HepG2 (cell line): ENCODE results near the gene LSM14B. TPM values are rescaled to one million over a fixed set of nuclear protein-coding genes. Genes with fewer than 3 reads are reported as not detected.

Experiments
- CAMTA2 ChIP-seq: sonication (generic); formaldehyde crosslinking; IDR thresholded peaks from 2 replicates; pipeline ENCODE4 v1.4.0; 2020; ENCODE audit warnings: mild to moderate bottlenecking, missing genetic modification reagents, borderline replicate concordance
- FUBP1 ChIP-seq: sonication (generic); formaldehyde crosslinking; IDR thresholded peaks from 2 replicates; pipeline ENCODE4 v1.5.1; 2020; ENCODE audit warnings: missing genetic modification reagents, mild to moderate bottlenecking, borderline replicate concordance
- HNF1B ChIP-seq: sonication (generic); formaldehyde crosslinking; IDR thresholded peaks from 2 replicates; pipeline ENCODE4 v1.5.1; 2020; ENCODE audit warnings: mild to moderate bottlenecking, moderate library complexity, missing genetic modification reagents
- MAFK ChIP-seq, 2 experiments: IDR thresholded peaks in 1 of 2; conservative IDR thresholded peaks in 1 of 2; 2 replicates each; pipeline ENCODE4 v1.6.1; 2011; ENCODE audit warnings: improper control_type of control experiment in 2 of 2, low read length in 2 of 2
- NFE2 ChIP-seq: sonication (generic); formaldehyde crosslinking; IDR thresholded peaks from 2 replicates; pipeline ENCODE4 v1.4.0; 2020; ENCODE audit warnings: missing genetic modification reagents
- PHF20 ChIP-seq: sonication (generic); formaldehyde crosslinking; IDR thresholded peaks from 2 replicates; pipeline ENCODE4 v1.5.0; 2020; ENCODE audit warnings: mild to moderate bottlenecking, missing genetic modification reagents
- SNAPC4 ChIP-seq: sonication (generic); formaldehyde crosslinking; IDR thresholded peaks from 2 replicates; pipeline ENCODE4 v1.4.0; 2020; ENCODE audit warnings: mild to moderate bottlenecking, missing genetic modification reagents
- ZNF318 ChIP-seq: sonication (generic); formaldehyde crosslinking; IDR thresholded peaks from 2 replicates; pipeline ENCODE4 v1.4.0; 2020; ENCODE audit warnings: mild to moderate bottlenecking, missing genetic modification reagents
- ZNF629 ChIP-seq: sonication (generic); formaldehyde crosslinking; conservative IDR thresholded peaks from 2 replicates; pipeline ENCODE4 v1.5.0; 2020; ENCODE audit warnings: missing genetic modification reagents
- polyA plus RNA-seq, 8 experiments: library from polyadenylated mRNA; depleted of rRNA in 3 of 8; stranded (reverse) in 7 of 8; unstranded in 1 of 8; fragments of >200 nt; fragmentation: Illumina TruSeq in 4 of 8; extraction: Trizol in 4 of 8; gene quantifications; 2 replicates each; pipeline versions ENCODE4 v1.2.1 to v1.2.3, GENCODE V29; 2011 to 2016; ENCODE audit warnings: low read depth in 4 of 8, missing spikeins in 1 of 8, mixed read lengths in 1 of 8; ENCODE audit not compliant: insufficient read depth in 1 of 8
- total RNA-seq, 5 experiments: library from RNA; depleted of rRNA; stranded (reverse); fragments of >200 nt; fragmentation: Illumina TruSeq; extraction: Trizol; gene quantifications; 2 replicates each; pipeline ENCODE4 v1.2.3, GENCODE V29; 2016; ENCODE audit warnings: low read depth in 1 of 5

The LSM14B gene
- total and polyA plus RNA-seq, 2 of the 13 experiments (the other 11 are each of a cell fraction or from before 2014, with no cell fraction given), result 43.3 to 79.2 TPM

- TF ChIP-seq SNAPC4 (peak; percentile 33; the same call in 1 of the 2 replicates), PHF20 (no peak), HNF1B (CRISPR knock-in tag) (0 out of 2 replicates have a peak, but pooled peaks have one; percentile 14), ZNF318 (peak; percentile 47; the same call in 1 of the 2 replicates), MAFK (conservative IDR thresholded peaks at IDR 0.05 in 1 of 2, IDR thresholded peaks at IDR 0.05 in 1 of 2; ENCODE audit: low read length in 2 of 2) (peak; percentile 45 to 63; a peak in 3 of 4 replicates), FUBP1 (CRISPR knock-in tag) (no peak), ZNF629 (CRISPR knock-in tag) (peak; percentile 29; the same call in 1 of the 2 replicates), NFE2 (CRISPR knock-in tag) (no peak), CAMTA2 (CRISPR knock-in tag) (0 out of 2 replicates have a peak, but pooled peaks have one; percentile 8)
These were observed 61.3 kb downstream of the LSM14B start (continued) for GRCh38 chr20:62183426-62184142.
